K562 (cell line): ENCODE data around the gene PCID2. TPM values are rescaled to one million over a fixed set of nuclear protein-coding genes. Genes with fewer than 3 reads are reported as not detected.

Source experiments
- ATAC-seq: fragments of 200-7000 bp; cut with Tn5 transposase; 3 replicates; pipeline ENCODE4 v1.9.1; 2020; ENCODE audit warnings: moderate library complexity
- BruUV-seq: library from RNA; stranded (reverse); fragments of 400-500 nt; replicated peaks from 2 replicates; lab custom pipeline; 2021; lab: Mats Ljungman, UMichigan
- CTCF ChIA-PET: fragments of 300-600 bp; formaldehyde crosslinking; extraction: SDS; loops from one replicate; lab custom pipeline; 2021; ENCODE audit warnings: low intra/inter-chr PET ratio; lab: Yijun Ruan, JAX
- POLR2A ChIA-PET: fragments of 300-600, 350-650 bp; sonication (Branson Sonifier 250); formaldehyde crosslinking; extraction: SDS; loops from one replicate; lab custom pipeline; 2021; ENCODE audit warnings: antibody characterized with exemption, inconsistent platforms; lab: Yijun Ruan, JAX
- DNase-seq, 4 experiments: peaks; one replicate each; pipeline versions ENCODE4 v3.0.0 to v3.0.0-alpha.2; 2011 to 2018; ENCODE audit warnings: low spot score in 3 of 4, mixed read lengths in 3 of 4; ENCODE audit errors: extremely low read depth in 1 of 4
- FAIRE-seq: peaks from 2 replicates; lab custom pipeline; 2011; peaks lifted over from hg19 to GRCh38; lab: Jason Lieb, UNC
- H2AFZ ChIP-seq: 2 replicates; pipeline ENCODE4 v1.6.0; 2011; ENCODE audit warnings: low read depth, low read length, control low read depth, inconsistent platforms
- H3K27ac ChIP-seq: fragments of 200-600 bp; 3 replicates; pipeline ENCODE4 v1.8.0; 2011; ENCODE audit warnings: low read depth, mild to moderate bottlenecking, control low read depth, inconsistent platforms, low read length, moderate library complexity, mixed read lengths; ENCODE audit errors: extremely low read depth
- H3K27me3 ChIP-seq, 2 experiments: fragments of 300-600 bp in 1 of 2; 2 replicates in 1 of 2; 3 replicates in 1 of 2; pipeline versions ENCODE4 v1.6.0 to v1.8.0; 2011; ENCODE audit warnings: inconsistent platforms in 2 of 2, low read length in 2 of 2, mild to moderate bottlenecking in 1 of 2, mixed read lengths in 1 of 2, moderate library complexity in 1 of 2; ENCODE audit not compliant: control insufficient read depth in 2 of 2, insufficient read depth in 2 of 2
- H3K36me3 ChIP-seq: fragments of 300-600 bp; 3 replicates; pipeline ENCODE4 v1.8.0; 2011; ENCODE audit warnings: mild to moderate bottlenecking, low read length, inconsistent platforms; ENCODE audit not compliant: control insufficient read depth, insufficient read depth
- H3K4me1 ChIP-seq, 2 experiments: fragments of 200-600 bp in 1 of 2; replicated peaks in 1 of 2; 2 replicates in 1 of 2; 3 replicates in 1 of 2; pipeline versions ENCODE4 v1.5.1 to v1.8.0; 2011; ENCODE audit warnings: inconsistent platforms in 2 of 2, low read length in 2 of 2, mild to moderate bottlenecking in 1 of 2, mixed read lengths in 1 of 2, moderate library complexity in 1 of 2; ENCODE audit not compliant: control insufficient read depth in 2 of 2, insufficient read depth in 2 of 2
- H3K4me2 ChIP-seq: 2 replicates; pipeline ENCODE4 v1.6.1; 2011; ENCODE audit warnings: low read length, control low read depth, inconsistent platforms, mixed read lengths; ENCODE audit not compliant: insufficient read depth
- H3K4me3 ChIP-seq: fragments of 200-600 bp; sonication (generic), shearing (Covaris generic); 2 replicates; pipeline ENCODE4 v1.5.1; 2016; ENCODE audit warnings: control low read depth, inconsistent platforms
- H3K79me2 ChIP-seq: fragments of 200-600 bp; 3 replicates; pipeline ENCODE4 v1.8.0; 2011; ENCODE audit warnings: low read length, inconsistent platforms; ENCODE audit not compliant: control insufficient read depth, insufficient read depth
- H3K9ac ChIP-seq, 2 experiments: 2 replicates each; pipeline versions ENCODE4 v1.6.0 to v1.6.1; 2011; ENCODE audit warnings: low read depth in 2 of 2, low read length in 2 of 2, control low read depth in 1 of 2, inconsistent platforms in 1 of 2, mild to moderate bottlenecking in 1 of 2, mixed read lengths in 1 of 2; ENCODE audit not compliant: insufficient read depth in 1 of 2
- H3K9me1 ChIP-seq: one replicate; pipeline ENCODE4 v1.6.0; 2011; ENCODE audit warnings: inconsistent platforms, mild to moderate bottlenecking, low read length, moderate library complexity; ENCODE audit not compliant: control insufficient read depth, insufficient read depth
- H3K9me3 ChIP-seq: replicated peaks from 2 replicates; pipeline ENCODE4 v1.5.1; 2011; ENCODE audit warnings: low read depth, low read length, inconsistent platforms; ENCODE audit not compliant: control insufficient read depth, insufficient read depth
- H4K20me1 ChIP-seq: replicated peaks from 2 replicates; pipeline ENCODE4 v1.6.1; 2011; ENCODE audit warnings: low read length, inconsistent platforms, mixed read lengths; ENCODE audit not compliant: control insufficient read depth, insufficient read depth
- CBFA2T3 ChIP-seq: fragments of 450-650 bp; IDR thresholded peaks from 2 replicates; pipeline ENCODE4 v1.6.1; 2017
- ELK3 ChIP-seq: fragments of 450-650 bp; formaldehyde crosslinking; IDR thresholded peaks from 2 replicates; pipeline ENCODE4 v1.4.0; 2020; ENCODE audit warnings: mild to moderate bottlenecking
- GATA2 ChIP-seq: sonication (generic); formaldehyde crosslinking; IDR thresholded peaks from 2 replicates; pipeline ENCODE4 v1.4.0; 2020; ENCODE audit warnings: mild to moderate bottlenecking, missing genetic modification reagents
- PHTF2 ChIP-seq: fragments of 250-450 bp; sonication (Bioruptor Pico); IDR thresholded peaks from 2 replicates; pipeline ENCODE4 v1.5.0; 2021; ENCODE audit warnings: mild to moderate bottlenecking
- SFPQ ChIP-seq: fragments of 200-400 bp; formaldehyde crosslinking; IDR thresholded peaks from 2 replicates; pipeline ENCODE4 v1.6.1; 2017; ENCODE audit warnings: mild to moderate bottlenecking, low read depth, low read length, moderate library complexity
- SP1 ChIP-seq: sonication (generic); formaldehyde crosslinking; IDR thresholded peaks from 2 replicates; pipeline ENCODE4 v1.8.1; 2022; ENCODE audit warnings: mild to moderate bottlenecking, missing genetic modification reagents
- THAP7 ChIP-seq: fragments of 250-450 bp; sonication (Bioruptor Pico); IDR thresholded peaks from 2 replicates; pipeline ENCODE4 v1.5.0; 2021
- ZBTB1 ChIP-seq: sonication (generic); formaldehyde crosslinking; IDR thresholded peaks from 2 replicates; pipeline ENCODE4 v1.8.1; 2023; ENCODE audit warnings: missing genetic modification reagents, low read depth, mild to moderate bottlenecking, borderline replicate concordance
- ZFP91 ChIP-seq: sonication (generic); formaldehyde crosslinking; IDR thresholded peaks from 2 replicates; pipeline ENCODE4 v1.8.0; 2022; ENCODE audit warnings: mild to moderate bottlenecking, missing genetic modification reagents
- ZNF239 ChIP-seq: fragments of 250-450 bp; sonication (Bioruptor Pico); IDR thresholded peaks from 2 replicates; pipeline ENCODE4 v1.4.0; 2020; ENCODE audit warnings: mild to moderate bottlenecking
- ZNF280A ChIP-seq: fragments of 450-650 bp; IDR thresholded peaks from 2 replicates; pipeline ENCODE4 v1.6.1; 2018; ENCODE audit warnings: mild to moderate bottlenecking, low read depth; ENCODE audit not compliant: partially characterized antibody
- ZNF57 ChIP-seq: fragments of 450-650 bp; formaldehyde crosslinking; IDR thresholded peaks from 2 replicates; pipeline ENCODE4 v1.4.0; 2020; ENCODE audit warnings: mild to moderate bottlenecking, moderate library complexity
- ZNF785 ChIP-seq: fragments of 250-450 bp; sonication (Bioruptor Pico); IDR thresholded peaks from 2 replicates; pipeline ENCODE4 v1.4.0; 2020; ENCODE audit warnings: mild to moderate bottlenecking
- WGBS: fragments of 100-300 bp; shearing (Covaris generic); methylation state at CpG from one replicate; pipeline ENCODE4 v1.1.6; 2016; ENCODE audit warnings: low coverage, mixed read lengths; ENCODE audit not compliant: insufficient coverage; ENCODE audit errors: missing lambda C conversion rate; 5-methylcytosine and 5-hydroxymethylcytosine counted together
- in situ Hi-C: fragments of 300-500 bp; cut with MboI; formaldehyde crosslinking; loops from 4 replicates; pipeline ENCODE4 v1.15.0; 2018; ENCODE audit warnings: inconsistent platforms, mixed read lengths
- intact Hi-C: fragments of 100-400 bp; cut with micrococcal nuclease; formaldehyde crosslinking; loops from 2 replicates; pipeline ENCODE4 v1.14.2; 2022
- polyA plus RNA-seq, 8 experiments: library from polyadenylated mRNA; depleted of rRNA in 4 of 8; stranded (reverse) in 5 of 8; unstranded in 3 of 8; fragments of >200 nt; fragmentation: Nextera tagmentation in 2 of 8; fragmentation: Illumina TruSeq in 1 of 8; extraction: Ambion mirVana in 2 of 8; extraction: Trizol in 1 of 8; gene quantifications; 2 replicates each; pipeline versions ENCODE4 v1.2.1 to v1.2.3, GENCODE V29; 2011 to 2014; ENCODE audit warnings: inconsistent platforms in 1 of 8, missing spikeins in 1 of 8
- total RNA-seq, 7 experiments: library from RNA; depleted of rRNA in 6 of 7; stranded (reverse); fragments of >200 nt in 6 of 7; fragmentation: Illumina TruSeq in 2 of 7; extraction: Trizol in 2 of 7; gene quantifications; 2 replicates each; pipeline versions ENCODE4 v1.2.1 to v1.2.3, GENCODE V29; 2011 to 2021; ENCODE audit warnings: low replicate concordance in 1 of 7

The PCID2 gene
- total and polyA plus RNA-seq, 9 of the 15 experiments (the other 6 are each of a cell fraction or from before 2014, with no cell fraction given): 39.6 to 117 (median 59.6) TPM

GRCh38 chr13:113178070-113178895, 30.2 kb downstream of the PCID2 start (continued):
- TF ChIP-seq ZNF280A: no peak

GRCh38 chr13:113176822-113177221, 31.6 kb downstream of the PCID2 start:
- Histone ChIP-seq H2AFZ (no peak overlapping the region), H3K9me1 (peaks cover 2% of the 10 kb centered on the region), H3K4me2 (no peak overlapping the region), H3K36me3 (peaks cover 68% of the 10 kb centered on the region), H4K20me1 (peaks cover 2% of the 10 kb centered on the region; the same call in 1 of the 2 replicates), H3K79me2 (no peaks in the 10 kb centered on the region), H3K4me3 (no peak overlapping the region), H3K4me1 (peaks cover 0 to 9% of the 10 kb centered on the region in 2 experiments; a peak in 2 of 5 replicates), H3K9ac (no peak overlapping the region), H3K9me3 (no peaks in the 10 kb centered on the region), H3K27me3 (no peaks in the 10 kb centered on the region), H3K27ac (no peak overlapping the region)
- FAIRE-seq: no peak
- BruUV-seq: no TSS peak
- ChIA-PET POLR2A (no interaction called here), CTCF (no interaction called here)
- DNase-seq: no peak
- ATAC-seq: no peak
- intact Hi-C loops: no loop called here
- whole genome bisulfite sequencing: 100% methylated on average over 13 of the region's 14 CpGs
- in situ Hi-C loops: no loop called here
- TF ChIP-seq ZNF57 (CRISPR knock-in tag) (no peak), SP1 (CRISPR knock-in tag) (no peak), ZBTB1 (CRISPR knock-in tag) (no peak), ELK3 (CRISPR knock-in tag) (no peak), ZNF785 (CRISPR knock-in tag) (no peak), THAP7 (CRISPR knock-in tag) (no peak), GATA2 (CRISPR knock-in tag) (no peak), ZNF239 (CRISPR knock-in tag) (no peak), PHTF2 (CRISPR knock-in tag) (no peak), SFPQ (no peak), ZFP91 (no peak), CBFA2T3 (no peak)
